K562 (cell line): ENCODE measurements around the gene ACOT4. TPM values are rescaled to one million over a fixed set of nuclear protein-coding genes. Genes with fewer than 3 reads are reported as not detected.

Source experiments
- ZKSCAN1 ChIP-seq: fragments of 150-350 bp; IDR thresholded peaks from 2 replicates; pipeline ENCODE4 v1.6.1; 2016; ENCODE audit warnings: low read depth, low read length
- ZNF316 ChIP-seq: fragments of 450-650 bp; IDR thresholded peaks from 2 replicates; pipeline ENCODE4 v1.6.1; 2016
- ZSCAN32 ChIP-seq: fragments of 450-650 bp; formaldehyde crosslinking; IDR thresholded peaks from 2 replicates; pipeline ENCODE4 v1.4.0; 2020; ENCODE audit warnings: mild to moderate bottlenecking, moderate library complexity
- polyA plus RNA-seq, 8 experiments: library from polyadenylated mRNA; depleted of rRNA in 4 of 8; stranded (reverse) in 5 of 8; unstranded in 3 of 8; fragments of >200 nt; fragmentation: Nextera tagmentation in 2 of 8; fragmentation: Illumina TruSeq in 1 of 8; extraction: Ambion mirVana in 2 of 8; extraction: Trizol in 1 of 8; gene quantifications; 2 replicates each; pipeline versions ENCODE4 v1.2.1 to v1.2.3, GENCODE V29; 2011 to 2014; ENCODE audit warnings: inconsistent platforms in 1 of 8, missing spikeins in 1 of 8
- total RNA-seq, 7 experiments: library from RNA; depleted of rRNA in 6 of 7; stranded (reverse); fragments of >200 nt in 6 of 7; fragmentation: Illumina TruSeq in 2 of 7; extraction: Trizol in 2 of 7; gene quantifications; 2 replicates each; pipeline versions ENCODE4 v1.2.1 to v1.2.3, GENCODE V29; 2011 to 2021; ENCODE audit warnings: low replicate concordance in 1 of 7
- TF ChIP-seq, protein P1 (sequence below), 2 experiments: fragments of 450-650 bp; IDR thresholded peaks; 2 replicates each; pipeline ENCODE4 v1.6.1; 2016; ENCODE audit warnings: mild to moderate bottlenecking in 2 of 2, borderline replicate concordance in 1 of 2, low read depth in 1 of 2, moderate library complexity in 1 of 2

The ACOT4 gene
- total and polyA plus RNA-seq, 9 of the 15 experiments (the other 6 are each of a cell fraction or from before 2014, with no cell fraction given): not detected

DNA sequence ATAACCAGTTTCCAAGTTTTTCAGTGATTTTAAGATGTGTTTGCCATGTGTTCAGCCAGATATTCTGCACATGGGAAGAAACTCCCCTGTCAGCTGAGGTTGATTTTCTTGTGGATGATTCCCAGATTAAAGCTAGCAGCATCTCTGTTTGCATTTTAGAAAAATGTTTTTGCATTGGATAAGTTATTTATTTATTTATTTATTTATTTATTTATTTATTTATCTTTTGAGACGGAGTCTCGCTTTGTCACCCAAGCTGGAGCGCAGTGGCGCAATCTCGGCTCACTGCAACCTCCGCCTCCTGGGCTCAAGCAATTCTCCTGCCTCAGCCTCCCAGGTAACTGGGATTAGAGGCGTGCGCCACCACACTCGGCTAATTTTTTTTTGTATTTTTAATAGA lies 2.8 kb downstream of the ACOT4 start (continued):
- TF ChIP-seq, protein P1, sequence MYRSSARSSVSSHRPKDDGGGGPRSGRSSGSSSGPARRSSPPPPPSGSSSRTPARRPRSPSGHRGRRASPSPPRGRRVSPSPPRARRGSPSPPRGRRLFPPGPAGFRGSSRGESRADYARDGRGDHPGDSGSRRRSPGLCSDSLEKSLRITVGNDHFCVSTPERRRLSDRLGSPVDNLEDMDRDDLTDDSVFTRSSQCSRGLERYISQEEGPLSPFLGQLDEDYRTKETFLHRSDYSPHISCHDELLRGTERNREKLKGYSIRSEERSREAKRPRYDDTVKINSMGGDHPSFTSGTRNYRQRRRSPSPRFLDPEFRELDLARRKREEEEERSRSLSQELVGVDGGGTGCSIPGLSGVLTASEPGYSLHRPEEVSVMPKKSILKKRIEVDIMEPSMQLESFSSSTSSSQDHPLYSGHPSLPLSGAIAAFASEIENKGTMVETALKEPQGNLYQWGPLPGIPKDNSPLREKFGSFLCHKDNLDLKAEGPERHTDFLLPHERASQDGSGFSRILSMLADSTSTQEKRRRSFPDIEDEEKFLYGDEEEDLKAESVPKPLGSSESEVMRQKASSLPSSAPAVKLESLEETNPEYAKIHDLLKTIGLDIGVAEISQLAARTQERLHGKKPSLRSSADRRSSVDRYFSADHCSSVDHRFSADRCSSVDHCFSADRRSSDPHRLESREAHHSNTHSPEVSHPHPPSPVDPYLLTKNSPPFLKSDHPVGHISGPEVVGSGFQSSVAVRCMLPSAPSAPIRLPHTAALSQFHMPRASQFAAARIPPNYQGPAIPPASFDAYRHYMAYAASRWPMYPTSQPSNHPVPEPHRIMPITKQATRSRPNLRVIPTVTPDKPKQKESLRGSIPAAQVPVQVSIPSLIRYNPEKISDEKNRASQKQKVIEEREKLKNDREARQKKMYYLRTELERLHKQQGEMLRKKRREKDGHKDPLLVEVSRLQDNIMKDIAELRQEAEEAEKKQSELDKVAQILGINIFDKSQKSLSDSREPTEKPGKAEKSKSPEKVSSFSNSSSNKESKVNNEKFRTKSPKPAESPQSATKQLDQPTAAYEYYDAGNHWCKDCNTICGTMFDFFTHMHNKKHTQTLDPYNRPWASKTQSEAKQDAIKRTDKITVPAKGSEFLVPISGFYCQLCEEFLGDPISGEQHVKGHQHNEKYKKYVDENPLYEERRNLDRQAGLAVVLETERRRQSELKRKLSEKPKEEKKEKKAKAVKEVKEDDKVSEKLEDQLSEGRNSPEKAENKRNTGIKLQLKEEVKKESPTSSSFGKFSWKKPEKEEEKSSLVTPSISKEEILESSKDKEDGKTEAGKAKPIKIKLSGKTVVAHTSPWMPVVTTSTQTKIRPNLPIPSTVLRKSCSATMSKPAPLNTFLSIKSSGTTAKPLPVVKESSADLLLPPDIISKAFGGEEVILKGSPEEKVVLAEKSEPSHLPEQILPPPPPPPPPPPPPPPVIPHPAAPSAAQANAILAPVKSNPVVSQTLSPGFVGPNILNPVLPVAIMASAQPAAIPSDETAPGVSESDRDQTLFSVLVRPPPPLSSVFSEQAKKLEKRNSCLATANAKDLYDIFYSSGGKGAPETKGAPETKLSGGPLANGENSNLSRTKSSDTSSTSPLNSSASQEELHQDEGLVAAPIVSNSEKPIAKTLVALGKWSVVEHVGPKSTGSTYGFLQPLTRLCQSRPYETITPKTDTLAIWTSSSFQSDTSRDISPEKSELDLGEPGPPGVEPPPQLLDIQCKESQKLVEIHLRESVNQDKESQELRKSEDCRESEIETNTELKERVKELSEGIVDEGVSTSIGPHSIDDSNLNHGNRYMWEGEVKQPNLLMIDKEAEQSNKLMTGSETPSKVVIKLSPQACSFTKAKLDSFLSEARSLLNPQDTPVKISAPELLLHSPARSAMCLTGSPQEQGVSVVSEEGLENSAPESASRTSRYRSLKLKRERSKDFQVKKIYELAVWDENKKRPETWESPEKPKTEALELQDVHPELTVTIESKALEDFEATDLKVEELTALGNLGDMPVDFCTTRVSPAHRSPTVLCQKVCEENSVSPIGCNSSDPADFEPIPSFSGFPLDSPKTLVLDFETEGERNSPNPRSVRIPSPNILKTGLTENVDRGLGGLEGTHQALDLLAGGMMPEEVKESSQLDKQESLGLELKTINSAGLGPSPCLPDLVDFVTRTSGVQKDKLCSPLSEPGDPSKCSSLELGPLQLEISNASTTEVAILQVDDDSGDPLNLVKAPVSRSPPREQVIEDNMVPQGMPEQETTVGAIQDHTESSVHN (IDR thresholded peaks at IDR 0.05; ENCODE audit: borderline replicate concordance in 1 of 2, low read depth in 1 of 2): no peak
- TF ChIP-seq ZKSCAN1 (no peak), ZSCAN32 (CRISPR knock-in tag) (no peak), ZNF316 (no peak)
